Neuronal stem cell (in vitro differentiated cells): ENCODE results near the gene CYP26C1.

Source experiments
- DNase-seq: peaks from one replicate; pipeline ENCODE4 v3.0.0-alpha.2; 2013; ENCODE audit warnings: low spot score
- H2AFZ ChIP-seq: one replicate; pipeline ENCODE4 v1.6.1; 2013; ENCODE audit warnings: mild to moderate bottlenecking, low read length, inconsistent platforms
- H2AK5ac ChIP-seq: 2 replicates; pipeline ENCODE4 v1.6.1; 2013; ENCODE audit warnings: low read depth, mild to moderate bottlenecking, inconsistent platforms, low read length, moderate library complexity, mixed read lengths
- H2BK120ac ChIP-seq: 2 replicates; pipeline ENCODE4 v1.6.1; 2013; ENCODE audit warnings: low read depth, mild to moderate bottlenecking, inconsistent platforms, low read length, moderate library complexity, mixed read lengths
- H2BK12ac ChIP-seq: one replicate; pipeline ENCODE4 v1.6.1; 2013; ENCODE audit warnings: low read length, inconsistent platforms
- H2BK15ac ChIP-seq: 2 replicates; pipeline ENCODE4 v1.6.1; 2013; ENCODE audit warnings: mild to moderate bottlenecking, low read length, inconsistent platforms, mixed read lengths
- H2BK5ac ChIP-seq: one replicate; pipeline ENCODE4 v1.6.1; 2013; ENCODE audit warnings: inconsistent platforms, mild to moderate bottlenecking, low read length, moderate library complexity
- H3K14ac ChIP-seq: one replicate; pipeline ENCODE4 v1.6.1; 2013; ENCODE audit warnings: low read length, inconsistent platforms
- H3K18ac ChIP-seq: 2 replicates; pipeline ENCODE4 v1.6.1; 2013; ENCODE audit warnings: low read length, inconsistent platforms
- H3K23ac ChIP-seq: 2 replicates; pipeline ENCODE4 v1.6.1; 2013; ENCODE audit warnings: low read depth, mild to moderate bottlenecking, mixed read lengths, low read length, inconsistent platforms; ENCODE audit not compliant: poor library complexity
- H3K27ac ChIP-seq: replicated peaks from 3 replicates; pipeline ENCODE4 v1.5.1; 2013; ENCODE audit warnings: low read length, inconsistent platforms
- H3K27me3 ChIP-seq, 3 experiments: 2 replicates each; pipeline ENCODE4 v1.6.1; 2013; ENCODE audit warnings: low read length in 3 of 3, mild to moderate bottlenecking in 2 of 3, inconsistent platforms in 1 of 3, low read depth in 1 of 3, mixed read lengths in 1 of 3, moderate library complexity in 1 of 3; ENCODE audit not compliant: control insufficient read depth in 3 of 3, insufficient read depth in 3 of 3
- H3K36me3 ChIP-seq, 2 donors: replicated peaks in 1 of 2; 2 replicates each; pipeline ENCODE4 v1.6.1; 2013; ENCODE audit warnings: low read length in 2 of 2; ENCODE audit not compliant: control insufficient read depth in 2 of 2, insufficient read depth in 2 of 2
- H3K4ac ChIP-seq: 2 replicates; pipeline ENCODE4 v1.6.1; 2013; ENCODE audit warnings: inconsistent platforms, mild to moderate bottlenecking, low read length, moderate library complexity
- H3K4me1 ChIP-seq, 2 donors: 1 replicate in 1 of 2; 2 replicates in 1 of 2; pipeline ENCODE4 v1.6.1; 2013; ENCODE audit warnings: low read length in 2 of 2, low read depth in 1 of 2; ENCODE audit not compliant: control insufficient read depth in 2 of 2, insufficient read depth in 1 of 2
- H3K4me2 ChIP-seq: one replicate; pipeline ENCODE4 v1.6.1; 2013; ENCODE audit warnings: mild to moderate bottlenecking, low read length, inconsistent platforms; ENCODE audit not compliant: insufficient read depth, poor library complexity, severe bottlenecking
- H3K4me3 ChIP-seq, 2 donors: 2 replicates each; pipeline ENCODE4 v1.5.1; 2013; ENCODE audit warnings: low read length in 2 of 2, mild to moderate bottlenecking in 2 of 2, inconsistent platforms in 1 of 2, moderate library complexity in 1 of 2
- H3K79me1 ChIP-seq: one replicate; pipeline ENCODE4 v1.6.1; 2013; ENCODE audit warnings: low read depth, mild to moderate bottlenecking, inconsistent platforms, low read length, moderate library complexity
- H3K9ac ChIP-seq: one replicate; pipeline ENCODE4 v1.6.1; 2013; ENCODE audit warnings: mild to moderate bottlenecking, low read depth, low read length, inconsistent platforms; ENCODE audit not compliant: poor library complexity
- H3K9me3 ChIP-seq, 2 donors: replicated peaks in 1 of 2; 2 replicates each; pipeline versions ENCODE3 to v1.6.1; 2013; ENCODE audit warnings: low read length in 2 of 2, mild to moderate bottlenecking in 2 of 2, inconsistent platforms in 1 of 2, low read depth in 1 of 2, mixed read lengths in 1 of 2, moderate library complexity in 1 of 2; ENCODE audit not compliant: control insufficient read depth in 2 of 2, insufficient read depth in 1 of 2
- H4K8ac ChIP-seq: one replicate; pipeline ENCODE4 v1.6.1; 2013; ENCODE audit warnings: low read depth, mild to moderate bottlenecking, inconsistent platforms, low read length, moderate library complexity
- H4K91ac ChIP-seq: one replicate; pipeline ENCODE4 v1.6.1; 2013; ENCODE audit warnings: low read length, low read depth, mild to moderate bottlenecking, inconsistent platforms; ENCODE audit not compliant: poor library complexity
- WGBS, 2 donors: extraction: QIAGEN DNeasy Blood & Tissue Kit; methylation state at CpG; one replicate each; pipeline ENCODE4 v1.1.7; 2013; ENCODE audit warnings: missing lambda C conversion rate in 2 of 2, mixed read lengths in 1 of 2; ENCODE audit not compliant: insufficient read length in 2 of 2, insufficient replicate concordance in 1 of 2; ENCODE audit errors: extremely low coverage in 2 of 2; 5-methylcytosine and 5-hydroxymethylcytosine counted together

Gene CYP26C1

GRCh38 chr10:93054486-93054885, 6.1 kb upstream of the CYP26C1 start:
- H3K4ac ChIP-seq: no peak overlapping the region
- no peak overlapping the region for H3K18ac ChIP-seq
- no peak overlapping the region for H3K4me3 ChIP-seq
- no peak overlapping the region for H2AFZ ChIP-seq
- peaks cover 0 to 2% (median 0%) of the 10 kb centered on the region in 3 experiments for H3K27me3 ChIP-seq
- H3K9me3 ChIP-seq: peaks cover 2 to 9% of the 10 kb centered on the region in 2 donors
- no peak for DNase-seq
- H3K36me3 ChIP-seq: peaks cover 4 to 19% of the 10 kb centered on the region in 2 donors
- no peak overlapping the region for H3K9ac ChIP-seq
- H4K8ac ChIP-seq: no peak overlapping the region
- H3K23ac ChIP-seq: no peak overlapping the region
- no peak overlapping the region for H2AK5ac ChIP-seq
- H3K4me1 ChIP-seq: peaks cover 8 to 16% of the 10 kb centered on the region in 2 donors
- no peaks in the 10 kb centered on the region for H3K79me1 ChIP-seq
- no peak overlapping the region for H4K91ac ChIP-seq
- no CpG with 5 or more reads among the region's 3 CpGs for WGBS, 2 donors
- H3K4me2 ChIP-seq: no peak overlapping the region
- no peak overlapping the region for H2BK12ac ChIP-seq
- no peak overlapping the region for H2BK15ac ChIP-seq
- H3K27ac ChIP-seq: no peak overlapping the region
- no peak overlapping the region for H3K14ac ChIP-seq
- H2BK5ac ChIP-seq: no peak overlapping the region
- H2BK120ac ChIP-seq: no peak overlapping the region

DNA sequence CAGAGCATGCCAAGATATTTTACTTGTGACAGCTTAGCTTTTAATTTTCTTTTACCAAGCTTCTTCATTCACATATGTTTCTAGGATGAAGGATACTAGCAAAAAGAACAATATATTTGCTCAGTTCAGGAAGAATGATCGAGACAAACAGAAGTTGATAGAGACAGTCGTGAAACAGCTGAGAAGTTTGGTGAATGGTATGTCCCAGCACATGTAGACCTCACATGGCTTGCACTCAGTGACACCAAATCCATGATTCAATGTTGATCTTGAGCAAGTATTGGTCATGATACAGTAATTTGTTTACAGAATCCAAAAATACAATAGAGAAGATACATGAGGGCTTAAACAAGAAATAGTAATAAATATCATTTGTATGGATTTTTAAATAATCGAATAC, 2.5 kb upstream of the CYP26C1 start:
- no peak overlapping the region for H3K18ac ChIP-seq
- peaks cover 1 to 4% of the 10 kb centered on the region in 2 donors for H3K4me1 ChIP-seq
- no peaks in the 10 kb centered on the region for H3K79me1 ChIP-seq
- no peak overlapping the region for H4K8ac ChIP-seq
- no peak overlapping the region for H2BK120ac ChIP-seq
- H3K9ac ChIP-seq: no peak overlapping the region
- H2AK5ac ChIP-seq: no peak overlapping the region
- H3K4me3 ChIP-seq: no peak overlapping the region
- no peak overlapping the region for H4K91ac ChIP-seq
- no peak overlapping the region for H3K4ac ChIP-seq
- WGBS, 2 donors: no CpG with 5 or more reads among the region's 3 CpGs
- no peak overlapping the region for H2BK12ac ChIP-seq
- peaks cover 2 to 38% of the 10 kb centered on the region in 2 donors for H3K36me3 ChIP-seq
- no peak overlapping the region for H3K23ac ChIP-seq
- no peak overlapping the region for H3K14ac ChIP-seq
- no peak overlapping the region for H3K4me2 ChIP-seq
- H2BK5ac ChIP-seq: no peak overlapping the region
- H2AFZ ChIP-seq: no peak overlapping the region
- DNase-seq: no peak
- peaks cover 0 to 38% (median 27%) of the 10 kb centered on the region in 3 experiments for H3K27me3 ChIP-seq
- no peak overlapping the region for H2BK15ac ChIP-seq
- H3K27ac ChIP-seq: no peak overlapping the region
- H3K9me3 ChIP-seq: peaks cover 6 to 24% of the 10 kb centered on the region in 2 donors

DNA sequence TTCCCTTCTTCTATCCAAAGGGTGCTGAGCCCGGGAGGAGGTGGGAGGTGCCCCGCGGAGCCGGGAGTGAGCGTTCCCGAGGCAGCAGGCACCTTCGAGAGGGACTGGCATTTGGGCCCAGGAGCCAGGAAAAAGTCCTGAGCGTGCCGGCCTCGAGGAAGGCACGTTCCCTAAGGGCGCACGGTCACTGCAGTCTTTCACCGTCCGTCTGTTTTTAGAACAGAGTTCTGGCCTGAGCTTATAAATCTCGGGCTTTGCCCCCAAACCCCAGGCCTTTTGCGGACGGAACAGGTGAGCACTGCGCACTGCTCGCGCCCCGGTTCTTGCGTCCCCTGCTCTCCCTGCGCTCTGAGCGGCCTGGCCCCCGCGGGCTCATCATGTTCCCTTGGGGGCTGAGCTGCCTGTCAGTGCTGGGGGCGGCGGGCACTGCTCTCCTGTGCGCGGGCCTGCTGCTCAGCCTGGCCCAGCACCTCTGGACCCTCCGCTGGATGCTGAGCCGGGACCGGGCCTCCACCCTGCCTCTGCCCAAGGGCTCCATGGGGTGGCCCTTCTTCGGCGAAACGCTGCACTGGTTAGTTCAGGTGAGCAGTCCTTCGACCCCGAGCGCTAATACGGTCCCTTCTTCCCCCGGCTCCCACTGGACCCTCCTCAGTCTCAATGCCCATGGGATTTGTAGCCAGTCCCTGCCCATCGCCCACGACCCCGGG, 442 bp downstream of the CYP26C1 start:
- no peak overlapping the region for H2BK15ac ChIP-seq
- no peak overlapping the region for H3K9ac ChIP-seq
- peak overlapping the region; percentile 75 for H3K23ac ChIP-seq
- H3K18ac ChIP-seq: peak overlapping the region; percentile 81
- H3K14ac ChIP-seq: no peak overlapping the region
- peak overlapping the region in 1 of 2 donors; percentile 21 for H3K4me3 ChIP-seq
- no CpG with 5 or more reads among the region's 45 CpGs for WGBS, 2 donors
- peaks cover 0 to 6% of the 10 kb centered on the region in 2 donors for H3K4me1 ChIP-seq
- H3K27ac ChIP-seq: no peak overlapping the region
- H3K36me3 ChIP-seq: peaks cover 2 to 38% of the 10 kb centered on the region in 2 donors
- peaks cover 0 to 67% (median 51%) of the 10 kb centered on the region in 3 experiments for H3K27me3 ChIP-seq
- no peak overlapping the region for H3K4ac ChIP-seq
- no peak for DNase-seq
- H4K91ac ChIP-seq: no peak overlapping the region
- no peak overlapping the region for H2BK120ac ChIP-seq
- peak overlapping the region; percentile 49 for H4K8ac ChIP-seq
- H2AFZ ChIP-seq: no peak overlapping the region
- H2AK5ac ChIP-seq: no peak overlapping the region
- peaks cover 7 to 24% of the 10 kb centered on the region in 2 donors for H3K9me3 ChIP-seq
- no peaks in the 10 kb centered on the region for H3K79me1 ChIP-seq
- H2BK12ac ChIP-seq: no peak overlapping the region
- H3K4me2 ChIP-seq: peak overlapping the region; percentile 52
- no peak overlapping the region for H2BK5ac ChIP-seq

DNA sequence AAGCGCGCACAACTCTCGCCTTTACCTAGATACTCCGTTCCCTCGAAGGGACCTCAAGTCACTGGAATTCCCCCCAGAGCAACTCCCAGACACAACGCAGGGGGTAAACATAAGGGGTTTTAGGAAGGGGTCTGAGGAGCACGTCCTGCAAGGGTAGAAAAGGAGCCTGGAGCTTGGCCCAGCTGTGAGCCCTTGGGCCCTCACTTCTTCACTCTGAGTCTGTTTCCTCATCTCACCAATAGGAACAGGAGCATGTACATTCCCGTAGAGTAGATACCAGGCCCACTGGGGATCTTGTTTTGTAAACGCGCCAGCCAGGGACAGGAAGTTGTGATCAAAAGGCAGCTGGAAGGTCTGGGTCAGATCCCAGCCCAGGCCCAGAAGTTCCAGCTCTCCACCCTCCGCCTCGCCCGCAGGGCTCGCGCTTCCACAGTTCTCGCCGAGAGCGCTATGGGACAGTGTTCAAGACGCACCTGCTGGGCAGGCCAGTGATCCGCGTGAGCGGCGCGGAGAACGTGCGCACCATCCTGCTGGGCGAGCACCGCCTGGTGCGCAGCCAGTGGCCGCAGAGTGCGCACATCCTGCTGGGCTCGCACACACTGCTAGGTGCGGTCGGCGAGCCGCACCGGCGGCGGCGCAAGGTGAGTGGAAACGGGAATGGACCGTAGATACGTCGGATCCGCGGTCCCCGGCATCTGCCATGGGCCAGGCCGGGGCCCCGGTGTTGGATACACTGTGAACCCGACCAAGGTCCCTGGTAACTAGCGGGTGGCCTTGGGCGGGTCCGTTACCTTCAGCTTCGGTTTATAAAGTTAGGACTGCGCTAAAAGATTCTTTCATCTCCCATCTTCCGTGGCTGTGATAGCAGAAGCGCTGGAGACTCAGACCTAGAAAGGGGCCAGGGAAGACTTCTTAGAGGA, 1.3 kb downstream of the CYP26C1 start:
- peak overlapping the region; percentile 75 for H3K23ac ChIP-seq
- peaks cover 0 to 75% (median 59%) of the 10 kb centered on the region in 3 experiments for H3K27me3 ChIP-seq
- no peak overlapping the region for H3K4me3 ChIP-seq
- DNase-seq: no peak
- no peak overlapping the region for H2BK15ac ChIP-seq
- no peak overlapping the region for H2BK120ac ChIP-seq
- H4K8ac ChIP-seq: no peak overlapping the region
- no peak overlapping the region for H3K27ac ChIP-seq
- peak overlapping the region; percentile 47 for H3K4me2 ChIP-seq
- H2BK12ac ChIP-seq: peak overlapping the region; percentile 64
- H3K79me1 ChIP-seq: no peaks in the 10 kb centered on the region
- peaks cover 0 to 6% of the 10 kb centered on the region in 2 donors for H3K4me1 ChIP-seq
- no peak overlapping the region for H2BK5ac ChIP-seq
- no peak overlapping the region for H2AK5ac ChIP-seq
- H4K91ac ChIP-seq: no peak overlapping the region
- no peak overlapping the region for H3K14ac ChIP-seq
- no CpG with 5 or more reads among the region's 57 CpGs for WGBS, 2 donors
- no peak overlapping the region for H3K9ac ChIP-seq
- no peak overlapping the region for H2AFZ ChIP-seq
- H3K18ac ChIP-seq: peak overlapping the region; percentile 5
- H3K9me3 ChIP-seq: peaks cover 7 to 24% of the 10 kb centered on the region in 2 donors
- H3K36me3 ChIP-seq: peaks cover 2 to 38% of the 10 kb centered on the region in 2 donors
- no peak overlapping the region for H3K4ac ChIP-seq
